Stimulated activated naive CD8-positive, alpha-beta T cell treated with anti-CD3 and anti-CD28 coated beads, Interleukin-15, Interleukin-2, amounts not matched to agents 100 U/mL and 50 U/mL, for 24 hours (primary cell): ENCODE results near the gene TMEM239.
"Not testable (repeated sequence)": the region's sequence is repeated elsewhere in the genome, so short reads cannot be mapped to it uniquely, and the experiment has no call there.

ENCODE experiments used
- ATAC-seq: fragments of 150-1000 bp; cut with Tn5 transposase; one replicate; pipeline ENCODE4 v1.10.0; 2021
- DNase-seq: peaks from one replicate; pipeline ENCODE4 v3.0.0; 2021

TMEM239 gene

DNA sequence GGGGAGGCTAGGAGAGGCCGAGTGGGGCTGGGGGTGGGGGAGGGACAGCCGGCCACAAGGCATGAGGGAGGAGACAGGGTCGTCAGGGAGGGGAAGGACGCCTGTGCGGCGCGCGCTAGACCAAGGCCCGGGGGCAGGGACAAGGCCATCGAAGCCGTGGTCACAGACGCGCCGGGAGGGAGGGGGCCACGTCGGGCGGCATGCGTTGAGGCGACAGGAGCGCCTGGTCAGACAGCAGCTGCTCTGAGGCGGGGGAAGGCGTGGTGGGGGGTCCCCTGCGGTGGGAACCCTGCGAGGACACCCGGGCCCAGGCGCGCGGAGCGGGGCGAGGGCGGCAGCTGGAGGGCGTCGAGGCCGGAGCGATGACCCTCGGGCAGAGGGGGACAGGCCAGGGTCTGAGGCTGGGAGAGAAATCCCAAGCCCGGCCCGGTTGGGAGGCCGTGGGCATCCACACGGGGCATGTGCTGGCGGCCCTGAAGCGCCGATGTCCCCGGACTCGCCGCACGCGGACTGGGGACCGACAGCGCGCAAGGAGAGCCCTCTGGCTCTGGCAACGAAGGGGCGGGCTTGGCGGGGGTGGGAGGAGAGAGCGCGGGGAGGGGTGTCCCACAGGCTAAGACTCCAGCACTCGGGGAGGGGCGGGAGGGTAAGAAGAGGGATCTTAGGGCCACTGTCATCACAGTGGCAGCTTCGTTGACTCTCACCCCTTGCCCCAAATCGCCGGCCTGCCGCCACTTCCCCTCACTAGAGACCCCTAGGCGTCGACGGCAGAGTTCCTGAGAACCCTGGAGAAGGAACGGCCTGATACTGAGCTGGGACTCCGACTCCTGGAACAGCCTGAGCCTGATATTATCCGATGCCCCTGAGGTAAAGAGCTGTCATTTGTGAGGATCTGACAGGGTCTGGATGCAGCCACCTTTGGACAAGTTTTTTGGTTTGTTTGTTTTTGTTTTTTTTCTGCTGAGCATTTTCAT, 5.0 kb downstream of the TMEM239 start:
- ATAC-seq (no peak), DNase-seq (no peak)

DNA sequence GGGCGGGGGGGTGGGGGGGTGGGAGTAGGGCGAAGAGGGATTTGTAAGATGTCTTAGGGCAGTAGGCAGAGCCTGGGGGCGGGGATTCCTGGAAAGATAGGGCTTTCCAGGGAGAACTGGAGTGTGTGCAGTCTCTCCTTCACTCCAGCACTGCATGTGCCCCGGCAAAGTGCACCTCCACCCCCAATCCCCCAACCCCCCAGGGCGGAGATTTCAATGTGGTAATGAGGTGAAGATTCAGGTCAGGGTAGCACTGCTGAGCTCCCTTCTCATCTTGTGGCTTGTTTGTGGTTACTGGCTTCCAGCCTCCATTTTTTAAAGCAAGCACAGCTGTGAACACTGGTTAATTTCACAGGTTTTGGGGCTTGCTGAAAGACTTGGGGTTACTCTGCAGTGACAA, 5.9 kb downstream of the TMEM239 start:
- peak; percentile 81 for ATAC-seq
- peak; percentile 42 for DNase-seq

DNA sequence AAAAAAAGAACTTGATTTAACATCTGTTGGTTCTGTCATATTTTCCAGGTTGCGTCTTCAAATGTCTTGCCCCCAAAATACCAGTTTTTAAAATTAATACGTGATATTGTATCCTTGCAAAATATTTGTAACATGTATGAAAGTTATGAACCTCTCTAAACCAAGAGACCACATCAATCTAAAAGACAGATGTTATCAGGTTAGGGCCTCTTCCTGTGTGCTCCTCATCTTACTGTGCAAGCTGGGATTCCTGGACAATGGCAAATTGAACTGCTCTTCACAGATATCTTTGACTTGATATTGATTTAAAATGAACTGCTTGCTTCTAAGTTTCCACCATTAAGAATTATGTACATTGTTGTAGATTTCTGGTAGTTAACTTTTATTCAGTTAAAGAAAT, 9.6 kb downstream of the TMEM239 start:
- DNase-seq (no peak), ATAC-seq (no peak)

DNA sequence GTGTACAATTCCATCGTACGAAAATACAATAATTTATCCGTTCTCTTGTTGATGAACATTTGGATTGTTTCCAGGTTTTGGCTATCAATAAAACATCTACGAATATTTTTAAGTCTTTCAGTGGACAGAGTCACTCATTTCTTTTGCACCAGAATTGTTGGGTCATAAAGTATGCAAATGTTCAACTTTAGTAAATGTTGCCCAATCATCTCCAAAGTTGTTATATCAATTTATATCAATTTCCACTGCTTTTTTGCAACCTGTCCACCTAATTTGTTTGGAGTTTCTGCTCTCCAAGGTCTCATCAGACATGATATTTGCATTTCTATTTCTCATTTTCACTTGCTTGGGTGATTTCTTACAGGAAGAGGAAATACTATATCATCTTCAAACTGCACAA, 10.5 kb downstream of the TMEM239 start:
- ATAC-seq = no peak

DNA sequence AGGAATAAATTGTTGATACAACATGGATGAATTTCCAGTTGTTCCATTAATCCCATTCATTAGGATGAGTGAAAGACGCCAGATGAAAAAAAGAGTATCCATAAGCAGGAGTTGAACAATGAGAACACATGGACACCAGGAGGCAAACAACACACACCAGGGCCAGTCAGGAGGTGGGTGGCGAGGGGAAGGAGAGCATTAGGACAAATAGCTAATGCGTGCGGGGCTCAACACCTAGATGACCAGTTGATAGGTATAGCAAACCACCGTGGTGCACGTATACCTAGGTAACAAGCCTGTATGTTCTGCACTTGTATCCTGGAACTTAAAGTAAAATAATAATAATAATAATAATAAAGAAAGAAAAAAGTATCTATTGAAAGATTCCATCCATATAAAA, 13.2 kb downstream of the TMEM239 start:
- ATAC-seq (no peak), DNase-seq (no peak)

More for the DNA sequence above, 10.5 kb downstream of the TMEM239 start:
- no peak for DNase-seq

DNA sequence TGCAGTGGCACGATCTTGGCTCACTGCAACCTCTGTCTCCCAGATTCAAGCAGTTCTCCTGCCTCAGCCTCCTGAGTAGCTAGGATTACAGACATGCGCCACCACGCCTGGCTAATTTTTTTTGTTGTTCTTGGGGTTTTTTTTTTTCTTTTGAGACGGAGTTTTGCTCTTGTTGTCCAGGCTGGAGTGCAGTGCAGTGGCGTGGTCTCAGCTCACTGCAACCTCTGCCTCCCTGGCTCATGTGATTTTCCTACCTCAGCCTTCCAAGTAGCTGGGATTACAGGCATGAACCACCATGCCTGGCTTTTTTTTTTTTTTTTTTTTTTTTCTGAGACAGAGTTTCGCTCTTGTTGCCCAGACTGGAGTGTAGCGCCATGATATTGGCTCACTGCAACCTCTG, 15.0 kb downstream of the TMEM239 start:
- not testable (repeated sequence) for DNase-seq, ATAC-seq

DNA sequence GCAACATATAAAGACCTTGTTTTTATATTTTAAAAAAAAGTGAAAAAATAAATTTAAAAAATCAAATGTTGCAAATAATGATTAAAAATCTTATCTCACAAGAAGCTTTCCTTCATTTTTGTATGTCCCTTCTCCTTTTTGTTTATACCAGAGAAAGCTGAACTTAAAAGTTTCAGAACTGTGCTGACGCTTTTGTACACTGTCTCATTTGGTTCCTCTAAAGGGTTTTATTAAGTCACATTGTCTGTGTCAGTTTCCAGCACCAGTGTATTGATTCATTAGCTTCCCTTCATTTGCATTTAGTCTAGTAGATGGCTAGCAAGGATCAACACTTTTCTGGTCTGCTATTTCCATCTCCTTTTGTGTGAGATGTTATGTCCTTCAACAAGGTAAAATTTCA, 17.6 kb downstream of the TMEM239 start:
- no peak for DNase-seq
- no peak for ATAC-seq

DNA sequence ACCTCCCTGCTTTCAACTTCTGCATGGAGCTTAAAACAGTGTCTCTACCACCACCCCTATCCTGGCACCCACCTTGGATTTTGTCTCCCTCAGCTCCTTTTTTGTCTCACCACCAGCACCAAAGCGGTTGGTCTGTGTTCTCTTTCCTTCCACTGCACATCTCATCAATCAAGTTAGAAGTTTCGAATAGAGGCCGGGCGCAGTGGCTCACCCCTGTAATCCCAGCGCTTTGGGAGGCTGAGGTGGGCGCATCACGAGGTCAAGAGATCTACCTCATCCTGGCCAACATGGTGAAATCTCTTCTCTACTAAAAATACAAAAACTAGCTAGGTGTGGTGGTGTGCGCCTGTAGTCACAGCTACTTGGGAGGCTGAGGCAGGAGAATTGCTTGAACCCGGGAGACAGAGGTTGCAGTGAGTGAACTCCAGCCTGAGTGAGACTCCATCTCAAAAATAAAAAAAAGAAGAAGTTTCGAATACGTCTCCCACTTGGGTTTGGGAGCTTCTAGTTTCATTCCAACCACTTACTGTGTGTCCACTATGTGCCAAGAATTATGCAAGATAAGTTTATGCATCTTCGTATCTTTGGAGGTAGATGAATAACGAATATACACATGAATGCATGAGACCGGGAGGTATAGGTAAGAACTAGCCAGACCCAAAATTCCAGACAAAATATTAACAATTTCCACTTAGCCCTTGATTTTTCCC, 18.4 kb downstream of the TMEM239 start:
- DNase-seq = no peak
- no peak for ATAC-seq

DNA sequence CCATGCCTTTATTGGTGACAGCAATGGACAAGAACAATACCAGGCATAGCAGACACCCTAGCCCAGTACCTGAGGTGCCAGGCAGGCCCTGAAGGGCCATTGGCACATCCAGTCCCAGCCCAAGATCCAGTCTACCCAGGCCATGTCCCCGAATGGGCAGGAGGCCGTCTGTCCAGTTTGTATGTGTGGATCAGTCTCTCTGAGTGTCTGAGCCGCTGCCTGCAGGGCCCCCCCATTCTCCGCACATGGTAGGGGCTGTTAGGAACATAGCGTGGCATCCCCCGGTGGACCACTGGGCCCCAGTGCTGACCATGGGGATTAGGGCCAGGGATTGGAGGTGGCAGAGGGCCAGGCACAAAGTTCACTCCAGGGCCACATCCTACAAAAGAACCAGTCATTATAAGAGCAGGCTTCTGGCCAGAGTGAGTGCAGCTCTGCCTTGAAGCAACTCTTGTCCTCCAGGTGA, 19.2 kb downstream of the TMEM239 start:
- ATAC-seq (no peak), DNase-seq (no peak)

DNA sequence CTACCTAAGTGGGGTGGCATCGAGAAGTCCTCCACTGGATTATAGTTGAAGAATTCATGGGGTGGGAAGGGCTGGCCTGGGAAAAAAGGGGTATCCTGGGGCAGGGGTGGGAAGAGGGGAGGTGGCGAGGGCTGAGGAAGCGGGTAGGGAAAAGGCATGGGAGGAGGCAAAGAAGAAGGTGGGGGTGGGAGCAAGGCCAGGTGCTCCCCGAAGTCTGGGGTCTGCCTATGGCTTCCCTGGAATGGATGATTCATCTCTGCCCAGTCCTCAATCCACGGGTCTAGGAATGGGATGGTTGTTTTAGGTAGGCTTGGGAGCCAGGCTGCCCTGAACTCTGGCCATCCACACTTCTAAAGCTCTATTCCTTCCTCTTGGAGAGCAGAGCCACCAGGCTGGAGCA, 19.9 kb downstream of the TMEM239 start:
- DNase-seq (no peak), ATAC-seq (no peak)

DNA sequence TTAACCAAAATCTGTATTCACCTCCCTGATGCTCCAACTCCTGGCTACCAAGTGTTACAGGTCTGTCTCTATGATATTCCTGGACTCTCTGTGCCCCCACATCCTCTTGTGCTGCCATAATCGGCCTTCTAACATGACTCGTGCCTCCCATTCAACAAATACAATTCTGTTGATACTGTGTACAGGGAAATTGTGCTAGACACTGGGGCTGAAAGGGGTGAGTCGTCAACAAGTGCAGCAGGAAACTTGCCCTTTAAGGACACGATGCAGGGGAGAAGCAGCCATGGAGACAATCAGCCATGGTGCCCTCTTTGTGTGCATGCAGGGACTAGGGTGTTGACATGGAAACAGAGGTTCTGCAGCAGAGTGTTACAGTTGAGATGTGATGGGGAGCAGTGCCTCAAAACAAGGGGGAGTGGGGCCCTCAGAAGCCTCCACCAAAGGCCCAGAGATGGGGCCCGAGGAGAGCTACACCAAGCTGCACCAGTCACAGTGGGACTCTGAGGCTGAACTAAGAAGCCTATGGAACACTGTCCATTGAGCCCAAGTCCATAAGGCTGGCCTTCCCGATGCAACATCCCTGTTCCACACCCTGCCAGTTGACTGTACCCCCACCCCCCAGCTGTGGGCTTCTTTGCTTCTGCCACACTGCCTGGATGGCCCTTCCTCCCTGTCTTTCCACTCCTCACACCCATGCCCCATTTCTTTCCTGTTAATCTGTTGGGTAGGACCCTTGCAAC, 21.2 kb downstream of the TMEM239 start:
- ATAC-seq = no peak
- DNase-seq = no peak

DNA sequence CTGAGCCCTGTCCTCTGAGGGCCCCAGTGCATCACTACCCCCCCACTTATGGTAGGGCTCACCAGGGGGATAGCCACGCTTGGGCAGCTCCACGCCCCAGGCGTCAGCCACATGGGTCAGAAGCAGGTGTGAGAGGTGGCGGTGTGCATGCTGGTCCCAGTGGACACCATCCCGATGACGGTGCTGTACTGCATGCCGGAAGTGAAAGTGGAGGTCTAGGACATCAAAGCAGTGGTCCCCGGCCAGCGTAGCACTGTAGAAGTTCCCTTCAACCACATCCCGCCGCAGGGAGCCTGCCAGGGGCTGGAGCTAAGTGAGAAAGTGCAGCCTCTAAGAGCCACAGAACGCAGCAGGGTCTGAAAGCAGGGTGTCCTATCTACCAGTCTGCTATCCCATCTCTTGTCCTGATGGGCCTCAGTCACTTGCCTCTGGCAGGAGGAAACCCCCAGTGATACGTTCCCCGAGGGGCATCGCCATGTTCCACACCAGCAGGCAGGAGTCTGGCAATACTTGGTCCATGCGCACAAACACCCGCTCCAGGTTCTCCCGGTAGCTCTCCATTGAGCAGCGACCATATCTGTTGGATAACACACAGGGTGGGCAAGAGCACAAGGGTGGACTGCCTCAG, 22.1 kb downstream of the TMEM239 start:
- ATAC-seq (no peak), DNase-seq (no peak)

DNA sequence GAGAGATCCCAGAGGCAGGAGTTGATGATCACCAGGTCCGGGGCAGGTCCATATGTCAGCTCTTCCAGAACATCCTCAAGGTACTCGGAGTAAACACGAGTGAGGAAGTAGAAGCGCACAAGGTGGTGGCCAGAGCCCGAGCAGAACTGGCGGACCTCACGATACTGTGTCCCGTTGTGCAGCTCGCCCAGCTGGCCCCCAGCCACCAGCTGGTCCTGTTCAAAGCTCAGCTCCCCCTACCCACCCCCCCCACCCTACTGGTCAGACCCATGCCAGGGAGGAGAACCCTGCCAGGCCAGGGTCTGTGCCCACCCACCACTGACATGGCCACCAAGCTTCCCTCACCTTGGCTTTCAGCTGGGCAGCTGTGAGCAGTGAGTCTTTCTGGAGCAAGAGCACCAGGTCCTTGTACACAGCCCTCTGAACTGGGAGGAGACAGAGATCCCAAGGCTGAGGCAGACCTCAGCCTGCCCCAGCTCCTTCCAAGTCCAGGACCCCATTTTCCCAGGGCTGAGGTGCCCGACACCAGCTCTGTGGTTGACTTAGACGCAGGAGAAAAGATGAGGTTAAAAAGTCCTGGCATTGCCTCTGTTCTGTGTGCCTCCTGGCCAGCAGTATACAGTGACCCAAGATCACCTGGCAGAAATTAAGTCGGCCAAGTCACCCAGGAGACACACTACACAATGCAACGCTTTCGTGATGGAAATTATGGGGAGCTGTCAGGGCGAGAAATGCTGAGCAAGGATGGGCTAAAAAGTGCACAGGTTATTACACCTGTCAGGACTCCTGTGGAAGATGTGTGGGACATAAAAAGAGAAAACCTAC, 22.9 kb downstream of the TMEM239 start:
- ATAC-seq (no peak), DNase-seq (no peak)

DNA sequence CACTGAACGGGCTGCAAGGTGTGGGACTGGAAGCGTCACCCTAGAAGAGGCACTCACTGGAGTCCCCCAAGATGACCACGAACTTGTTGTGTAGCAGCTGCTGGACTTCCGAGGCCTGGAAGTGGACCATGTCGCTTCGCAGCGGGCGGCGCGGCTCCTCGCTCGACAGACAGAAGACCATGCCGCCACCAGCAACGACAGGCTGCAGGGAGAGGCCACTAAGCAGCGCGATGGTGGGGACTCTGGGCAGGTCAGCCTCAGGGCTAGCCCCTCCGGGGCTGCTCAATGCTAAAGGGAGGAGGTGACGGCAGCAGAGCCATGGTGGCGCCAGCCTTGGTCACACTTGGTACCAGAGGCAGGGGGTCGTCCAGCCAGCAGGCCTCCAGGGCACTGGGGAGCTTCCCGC, 23.6 kb downstream of the TMEM239 start:
- no peak for DNase-seq
- ATAC-seq = no peak

DNA sequence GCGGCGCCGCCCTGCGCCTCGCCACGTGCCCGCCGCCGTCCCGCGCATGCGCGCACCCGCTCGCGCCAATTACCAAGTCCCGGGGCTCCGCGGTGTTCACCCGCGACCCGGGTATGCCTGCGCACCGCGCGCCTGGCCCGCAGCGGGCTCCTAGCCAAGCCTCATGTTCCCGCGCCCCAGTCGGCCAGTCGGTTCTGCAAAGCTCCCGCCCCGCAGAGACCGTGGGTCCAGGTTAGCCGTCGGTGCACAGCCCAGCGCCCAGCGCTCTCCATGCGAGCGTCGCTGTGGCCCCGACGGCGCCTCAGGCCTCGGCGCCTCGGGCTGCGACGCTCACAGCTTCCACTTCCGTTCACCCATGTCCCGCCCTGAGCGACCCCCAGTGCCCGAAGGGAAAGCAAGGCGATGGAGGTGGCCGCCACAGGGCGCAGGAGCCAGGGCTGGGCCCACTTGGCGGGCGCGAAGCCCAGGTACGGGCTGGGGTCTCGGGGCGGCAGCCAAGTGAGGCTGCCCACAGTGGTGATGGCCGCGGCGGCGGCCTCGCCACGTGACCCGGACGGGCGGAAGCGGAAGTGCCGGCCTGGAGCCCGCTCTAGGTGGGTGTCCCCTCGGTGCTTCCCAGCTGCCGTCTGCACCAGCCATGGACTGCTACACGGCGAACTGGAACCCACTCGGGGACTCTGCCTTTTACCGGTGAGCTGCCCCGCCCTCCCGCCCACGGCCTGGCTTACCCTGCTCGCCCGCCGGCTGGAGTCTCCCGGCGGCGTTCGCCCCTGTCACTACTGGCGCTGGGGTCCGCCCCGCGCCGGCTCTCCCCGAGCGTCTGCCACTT, 24.2 kb downstream of the TMEM239 start, which contains the start of the genes PCED1A and VPS16:
PCED1A (minus strand) TSS at position 518 of the 829 bp plus-strand sequence. CDS start 743 bp downstream, outside the sequence.
VPS16 (plus strand) TSS at position 608 of the 829 bp plus-strand sequence; CDS start at position 638, 30 bp downstream.
- DNase-seq = peak; percentile 92
- peak; percentile 98 for ATAC-seq

DNA sequence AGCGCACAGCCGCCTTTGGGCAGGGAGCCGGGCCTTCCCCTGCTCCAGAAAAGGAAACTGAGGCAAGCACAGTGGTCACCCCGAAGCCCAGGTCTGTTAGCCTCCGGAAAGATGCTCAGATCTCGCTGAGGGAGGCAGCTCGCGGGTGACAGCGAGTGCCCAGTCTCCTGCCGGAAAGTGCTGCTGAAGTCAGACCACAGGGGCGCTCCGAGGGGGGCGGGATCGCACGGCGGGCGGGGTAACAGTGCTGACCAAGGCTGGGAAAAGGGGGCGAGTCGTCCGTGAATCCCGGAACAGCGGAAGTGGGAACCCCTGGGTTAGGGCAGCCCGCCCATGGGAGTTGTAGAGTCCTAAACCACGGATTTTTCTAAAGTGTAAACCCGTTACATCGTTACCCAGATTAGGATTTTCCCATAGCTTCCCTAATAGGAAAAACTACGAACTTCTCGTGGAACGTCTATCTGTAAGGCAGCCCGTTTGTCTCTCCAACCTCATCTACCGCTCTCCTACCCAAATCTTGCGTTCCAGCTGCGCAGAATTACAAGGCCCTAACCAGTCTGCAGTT, 24.9 kb downstream of the TMEM239 start:
- DNase-seq (peak; percentile 65), ATAC-seq (peak; percentile 29)

DNA sequence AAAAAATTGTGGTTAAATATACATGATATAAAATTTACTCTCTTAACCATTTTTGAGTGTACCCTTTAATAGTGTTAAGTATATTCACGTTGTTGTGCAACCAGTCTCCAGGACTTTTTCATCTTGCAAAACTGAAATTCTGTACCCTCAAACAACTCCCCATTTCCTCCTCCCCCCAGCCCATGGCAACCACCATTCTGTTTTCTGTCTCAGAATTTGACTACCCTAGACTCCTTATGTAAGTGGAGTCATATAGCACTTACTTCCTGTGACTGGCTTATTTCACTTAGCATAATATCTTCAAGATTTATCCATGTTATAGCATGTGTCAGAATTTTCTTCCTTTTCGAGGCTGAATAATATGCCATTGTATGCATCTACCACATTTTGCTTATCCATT, 29.4 kb downstream of the TMEM239 start:
- ATAC-seq = no peak
- DNase-seq = no peak

DNA sequence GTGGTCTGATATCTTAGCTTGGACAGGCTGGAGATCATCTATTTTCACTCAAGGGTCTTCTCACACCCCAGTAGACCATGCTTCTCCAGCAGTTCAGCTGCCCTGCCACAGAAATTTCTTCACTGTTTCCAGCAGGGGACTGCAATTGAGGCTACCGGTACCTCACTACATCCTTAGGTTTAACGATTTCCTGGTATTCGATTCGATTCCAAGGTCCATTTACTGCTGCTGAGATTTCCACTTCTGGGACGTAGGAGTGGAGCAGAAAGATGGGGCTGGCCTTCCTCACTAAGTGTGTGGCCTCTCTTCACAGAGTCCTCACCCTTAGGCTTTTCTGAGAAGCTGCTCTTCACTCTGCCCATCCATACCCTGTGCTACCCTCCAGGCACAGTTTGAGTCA, 30.5 kb downstream of the TMEM239 start:
- no peak for ATAC-seq
- DNase-seq = no peak

DNA sequence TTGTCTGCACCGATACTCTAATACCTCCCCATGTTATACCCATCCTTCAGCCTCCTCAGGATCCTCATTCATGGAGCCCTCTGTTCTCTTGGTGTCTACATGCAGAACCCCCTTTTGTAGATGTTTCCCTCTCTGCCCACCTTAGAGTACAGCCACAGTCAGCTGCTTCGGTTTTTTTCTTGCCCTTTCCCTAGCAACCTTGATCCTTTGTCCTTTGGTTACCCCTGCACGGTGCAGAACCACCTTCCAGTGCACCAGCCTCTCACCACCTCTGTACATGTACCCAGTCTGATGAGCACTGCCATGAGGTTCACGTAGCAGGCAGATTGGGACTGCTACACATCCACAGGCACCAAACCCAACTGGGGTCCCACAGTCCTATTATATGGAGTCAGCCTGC, 31.6 kb downstream of the TMEM239 start:
- DNase-seq (no peak), ATAC-seq (no peak)

DNA sequence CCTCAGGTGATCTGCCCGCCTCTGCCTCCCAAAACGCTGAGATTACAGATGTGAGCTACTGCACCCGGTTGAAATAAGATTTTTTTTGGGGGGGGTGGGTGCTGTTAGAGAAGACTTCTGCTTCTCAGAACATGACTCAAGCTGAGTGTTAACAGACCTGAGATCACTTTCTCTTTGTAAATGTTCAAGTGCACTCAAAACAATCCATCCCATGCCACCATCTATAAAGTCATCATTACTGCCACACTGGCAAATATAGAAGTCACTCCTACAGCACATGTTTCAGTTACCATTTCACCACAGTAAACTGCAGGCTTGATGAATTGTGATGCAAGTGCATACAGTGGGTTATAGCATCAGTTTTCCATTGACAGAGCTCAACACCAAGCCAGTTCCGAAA, 33.4 kb downstream of the TMEM239 start:
- DNase-seq (no peak), ATAC-seq (no peak)
